ENCODE results near the gene MDC1. TPM values are rescaled to one million over a fixed set of nuclear protein-coding genes. Genes with fewer than 3 reads are reported as not detected.

The MDC1 gene
- total RNA-seq, 4 donors from 2014 or later = 7.0 to 13.2 (median 10.4) TPM

GRCh38 chr6:30722280-30723112 lies 5.4 kb upstream of the MDC1 start:
- no peak for TF ChIP-seq CTCF (IDR thresholded peaks at IDR 0.05; ENCODE audit: low read depth)

GRCh38 chr6:30721198-30722024 lies 4.3 kb upstream of the MDC1 start:
- no peak for TF ChIP-seq CTCF (IDR thresholded peaks at IDR 0.05; ENCODE audit: low read depth)

GRCh38 chr6:30720738-30721197 lies 3.7 kb upstream of the MDC1 start:
- TF ChIP-seq CTCF (IDR thresholded peaks at IDR 0.05; ENCODE audit: low read depth) = no peak

GRCh38 chr6:30719791-30720737 lies 3.0 kb upstream of the MDC1 start, which contains the start of gene TUBB:
Gene TUBB (plus strand): TSS chr6:30720352. CDS start chr6:30720507, 155 bp downstream.
- no peak for TF ChIP-seq CTCF (IDR thresholded peaks at IDR 0.05; ENCODE audit: low read depth)

- no peak for TF ChIP-seq CTCF (IDR thresholded peaks at IDR 0.05; ENCODE audit: low read depth)
Observed at GRCh38 chr6:30719356-30719755, 2.3 kb upstream of the MDC1 start.

GRCh38 chr6:30716879-30717128 lies 277 bp downstream of the MDC1 start:
- no peak for TF ChIP-seq CTCF (IDR thresholded peaks at IDR 0.05; ENCODE audit: low read depth)

All from subcutaneous adipose tissue (tissue), 4 donors.